ENCODE measurements around the gene DUS2. TPM values are rescaled to one million over a fixed set of nuclear protein-coding genes. Genes with fewer than 3 reads are reported as not detected.
A peak's percentile ranks its signal among the peaks of the same experiment; 100 is the strongest.
"Not testable (repeated sequence)": the region's sequence is repeated elsewhere in the genome, so short reads cannot be mapped to it uniquely, and the experiment has no call there.

The DUS2 gene
- total RNA-seq, 1 donor from 2014 or later = 15.1 TPM

DNA sequence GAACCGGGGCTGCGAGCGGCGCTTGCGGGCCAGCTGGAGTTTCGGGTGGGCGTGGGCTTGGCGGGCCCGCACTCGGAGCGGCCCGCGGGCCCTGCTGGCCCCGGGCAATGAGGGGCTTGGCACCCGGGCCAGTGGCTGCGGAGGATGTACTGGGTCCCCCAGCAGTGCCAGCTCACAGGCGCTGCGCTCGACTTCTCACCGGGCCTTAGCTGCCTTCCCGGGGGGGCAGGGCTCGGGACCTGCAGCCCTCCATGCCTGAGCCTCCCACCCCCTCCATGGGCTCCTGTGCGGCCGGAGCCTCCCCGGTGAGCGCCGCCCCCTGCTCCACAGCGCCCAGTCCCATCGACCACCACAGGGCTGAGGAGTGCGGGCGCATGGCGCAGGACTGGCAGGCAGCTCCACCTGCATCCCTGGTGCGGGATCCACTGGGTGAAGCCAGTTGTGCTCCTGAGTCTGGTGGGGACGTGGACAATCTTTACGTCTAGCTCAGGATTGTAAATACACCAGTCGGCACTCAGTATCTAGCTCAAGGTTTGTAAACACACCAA is 24.8 kb upstream of the DUS2 start:
- H3K4me3 ChIP-seq (ENCODE audit: low read length in 3 of 3); H3K27ac ChIP-seq (ENCODE audit: low read depth, low read length); H3K9ac ChIP-seq (ENCODE audit: low read depth in 1 of 3, low read length in 3 of 3); H3K27me3 ChIP-seq (ENCODE audit: control insufficient read depth in 3 of 3, insufficient read depth in 3 of 3, low read length in 3 of 3); H3K36me3 ChIP-seq (ENCODE audit: control insufficient read depth in 3 of 3, insufficient read depth in 3 of 3, low read length in 3 of 3); H3K9me3 ChIP-seq (ENCODE audit: control insufficient read depth in 3 of 3, low read length in 3 of 3): not testable (repeated sequence)
- peaks cover 6 to 14% (median 11%) of the 10 kb centered on the region in 3 donors for H3K4me1 ChIP-seq (ENCODE audit: control insufficient read depth in 3 of 3, insufficient read depth in 3 of 3, low read length in 3 of 3)

DNA sequence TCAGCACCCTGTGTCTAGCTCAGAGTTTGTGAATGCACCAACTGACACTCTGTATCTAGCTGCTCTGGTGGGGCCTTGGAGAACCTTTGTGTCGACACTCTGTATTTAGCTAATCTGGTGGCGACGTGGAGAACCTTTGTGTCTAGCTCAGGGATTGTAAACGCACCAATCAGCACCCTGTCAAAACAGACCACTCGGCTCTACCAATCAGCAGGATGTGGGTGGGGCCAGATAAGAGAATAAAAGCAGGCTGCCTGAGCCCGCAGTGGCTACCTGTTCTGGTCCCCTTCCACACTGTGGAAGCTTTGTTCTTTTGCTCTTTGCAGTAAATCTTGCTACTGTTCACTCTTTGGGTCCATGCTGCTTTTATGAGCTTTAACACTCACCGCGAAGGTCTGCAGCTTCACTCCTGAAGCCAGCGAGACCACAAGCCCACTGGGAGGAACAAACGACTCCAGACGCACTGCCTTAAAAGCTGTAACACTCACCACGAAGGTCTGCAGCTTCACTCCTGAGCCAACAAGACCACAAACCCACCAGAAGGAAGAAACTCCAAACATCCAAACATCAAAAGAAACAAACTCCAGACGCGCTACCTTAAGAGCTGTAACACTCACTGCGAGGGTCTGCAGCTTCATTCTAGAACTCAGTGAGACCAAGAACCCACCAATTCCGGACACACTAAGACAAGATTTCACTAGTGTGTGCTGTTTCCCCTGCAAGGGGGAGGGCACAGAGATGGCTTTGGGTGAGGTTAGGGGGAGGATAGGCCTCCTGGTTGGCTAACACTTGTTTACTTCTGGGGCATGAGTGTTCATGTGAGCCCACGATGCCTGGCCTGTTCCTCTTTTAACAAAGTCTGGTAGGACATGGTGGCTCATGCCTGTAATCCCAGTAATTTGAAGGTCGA is 24.1 kb upstream of the DUS2 start, which contains the start of gene DPEP2:
TSS of gene DPEP2 (minus strand) at position 706 of the 910 bp plus-strand sequence. CDS start 6,272 bp downstream, outside the sequence.
- not testable (repeated sequence) for H3K9ac ChIP-seq (ENCODE audit: low read depth in 1 of 3, low read length in 3 of 3); H3K27me3 ChIP-seq (ENCODE audit: control insufficient read depth in 3 of 3, insufficient read depth in 3 of 3, low read length in 3 of 3); H3K4me1 ChIP-seq (ENCODE audit: control insufficient read depth in 3 of 3, insufficient read depth in 3 of 3, low read length in 3 of 3); H3K36me3 ChIP-seq (ENCODE audit: control insufficient read depth in 3 of 3, insufficient read depth in 3 of 3, low read length in 3 of 3); H3K4me3 ChIP-seq (ENCODE audit: low read length in 3 of 3); H3K9me3 ChIP-seq (ENCODE audit: control insufficient read depth in 3 of 3, low read length in 3 of 3)
- peak within 1 kb of the TSS; percentile 60 for H3K27ac ChIP-seq (ENCODE audit: low read depth, low read length)

DNA sequence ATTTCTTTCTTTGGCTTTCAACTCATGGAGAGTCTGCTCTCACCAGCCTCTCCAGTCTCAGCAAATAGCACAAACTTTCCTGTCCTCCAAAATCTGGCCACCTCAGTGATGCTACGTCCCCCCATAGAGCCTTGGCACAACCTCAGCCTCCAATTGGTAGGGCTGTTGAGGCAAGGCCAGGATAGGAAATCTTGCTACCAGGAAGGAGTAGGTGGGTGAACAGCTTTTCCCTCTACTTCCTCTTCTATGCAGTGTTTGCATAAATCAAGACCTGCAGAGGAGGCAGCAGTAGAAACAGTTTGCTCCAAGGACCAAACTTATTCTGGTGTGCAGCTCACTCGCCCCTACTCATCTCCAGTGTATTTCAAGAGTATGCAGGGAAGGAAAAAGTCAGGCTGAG is 23.1 kb upstream of the DUS2 start:
- no peaks in the 10 kb centered on the region for H3K36me3 ChIP-seq (ENCODE audit: control insufficient read depth in 3 of 3, insufficient read depth in 3 of 3, low read length in 3 of 3)
- no peaks in the 10 kb centered on the region for H3K27me3 ChIP-seq (ENCODE audit: control insufficient read depth in 3 of 3, insufficient read depth in 3 of 3, low read length in 3 of 3)
- peak overlapping the region; percentile 60 for H3K27ac ChIP-seq (ENCODE audit: low read depth, low read length)
- no peak overlapping the region for H3K9ac ChIP-seq (ENCODE audit: low read depth in 1 of 3, low read length in 3 of 3)
- peaks cover 0 to 8% (median 4%) of the 10 kb centered on the region in 3 donors for H3K4me1 ChIP-seq (ENCODE audit: control insufficient read depth in 3 of 3, insufficient read depth in 3 of 3, low read length in 3 of 3)
- no peaks in the 10 kb centered on the region for H3K9me3 ChIP-seq (ENCODE audit: control insufficient read depth in 3 of 3, low read length in 3 of 3)
- H3K4me3 ChIP-seq (ENCODE audit: low read length in 3 of 3) = no peak overlapping the region

DNA sequence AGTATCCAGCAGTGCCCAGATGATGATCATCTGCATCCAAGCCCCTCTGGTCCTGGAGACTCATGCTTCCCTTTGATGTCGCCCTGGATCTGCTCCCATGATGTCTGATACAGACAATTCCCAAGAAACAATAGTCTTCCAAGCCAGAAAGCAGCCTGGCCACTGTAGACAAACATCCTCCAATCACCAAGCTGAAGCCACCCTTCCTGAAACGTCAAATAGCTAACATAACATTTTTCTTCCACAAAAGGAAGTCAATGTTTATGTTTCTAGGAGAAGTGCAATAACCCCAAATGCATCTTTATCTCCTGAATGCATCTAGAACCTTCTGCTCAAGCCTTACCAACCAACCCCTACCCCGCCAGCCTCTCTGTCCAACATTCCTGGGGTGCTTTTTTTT is 22.6 kb upstream of the DUS2 start:
- H3K27ac ChIP-seq (ENCODE audit: low read depth, low read length) = peak overlapping the region; percentile 60
- no peak overlapping the region for H3K9ac ChIP-seq (ENCODE audit: low read depth in 1 of 3, low read length in 3 of 3)
- peaks cover 0 to 8% (median 4%) of the 10 kb centered on the region in 3 donors for H3K4me1 ChIP-seq (ENCODE audit: control insufficient read depth in 3 of 3, insufficient read depth in 3 of 3, low read length in 3 of 3)
- no peaks in the 10 kb centered on the region for H3K9me3 ChIP-seq (ENCODE audit: control insufficient read depth in 3 of 3, low read length in 3 of 3)
- H3K27me3 ChIP-seq (ENCODE audit: control insufficient read depth in 3 of 3, insufficient read depth in 3 of 3, low read length in 3 of 3) = no peaks in the 10 kb centered on the region
- no peaks in the 10 kb centered on the region for H3K36me3 ChIP-seq (ENCODE audit: control insufficient read depth in 3 of 3, insufficient read depth in 3 of 3, low read length in 3 of 3)
- H3K4me3 ChIP-seq (ENCODE audit: low read length in 3 of 3) = no peak overlapping the region

DNA sequence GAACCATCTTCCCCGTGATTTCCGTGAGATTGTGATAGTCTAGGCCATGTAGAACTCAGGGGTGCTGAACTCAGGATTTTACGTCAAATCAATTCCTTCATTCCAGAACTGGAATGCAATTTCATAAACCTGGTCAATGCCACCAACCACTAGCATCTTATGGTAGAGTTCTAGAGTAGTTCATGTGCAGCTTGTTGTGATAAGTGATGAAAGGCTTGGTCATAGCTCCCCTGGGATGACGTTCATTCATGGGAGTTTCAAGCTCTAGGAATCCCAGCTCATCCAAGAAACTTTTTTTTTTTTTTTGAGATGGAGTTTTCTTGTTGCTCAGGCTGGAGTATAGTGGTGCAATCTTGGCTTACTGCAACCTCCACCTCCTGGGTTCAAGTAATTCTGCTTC is 20.1 kb upstream of the DUS2 start:
- Histone ChIP-seq H3K4me1 (ENCODE audit: control insufficient read depth in 3 of 3, insufficient read depth in 3 of 3, low read length in 3 of 3) (peaks cover 0 to 8% (median 4%) of the 10 kb centered on the region in 3 donors), H3K9me3 (ENCODE audit: control insufficient read depth in 3 of 3, low read length in 3 of 3) (no peaks in the 10 kb centered on the region), H3K36me3 (ENCODE audit: control insufficient read depth in 3 of 3, insufficient read depth in 3 of 3, low read length in 3 of 3) (no peaks in the 10 kb centered on the region), H3K27ac (ENCODE audit: low read depth, low read length) (no peak overlapping the region), H3K4me3 (ENCODE audit: low read length in 3 of 3) (no peak overlapping the region), H3K27me3 (ENCODE audit: control insufficient read depth in 3 of 3, insufficient read depth in 3 of 3, low read length in 3 of 3) (no peaks in the 10 kb centered on the region), H3K9ac (ENCODE audit: low read depth in 1 of 3, low read length in 3 of 3) (no peak overlapping the region)

DNA sequence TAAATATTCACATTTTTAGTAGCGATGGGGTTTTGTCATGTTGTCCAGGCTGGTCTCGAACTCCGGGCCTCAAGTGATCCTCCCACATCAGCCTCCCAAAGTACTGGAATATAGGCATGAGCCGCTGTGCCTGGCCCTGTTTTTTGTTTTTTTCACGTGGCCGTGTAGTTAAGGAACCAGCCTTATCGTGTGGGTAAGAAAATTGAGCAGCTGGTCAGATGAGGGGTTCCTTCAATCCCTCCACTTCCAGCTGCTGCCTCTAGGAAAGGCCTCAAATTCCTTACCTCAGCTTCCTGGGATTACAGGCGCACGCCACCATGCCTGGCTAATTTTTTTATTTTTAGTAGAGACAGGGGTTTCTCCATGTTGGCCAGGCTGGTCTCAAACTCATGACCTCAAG is 17.9 kb upstream of the DUS2 start:
- Histone ChIP-seq H3K36me3 (ENCODE audit: control insufficient read depth in 3 of 3, insufficient read depth in 3 of 3, low read length in 3 of 3) (no peaks in the 10 kb centered on the region), H3K9ac (ENCODE audit: low read depth in 1 of 3, low read length in 3 of 3) (no peak overlapping the region), H3K27me3 (ENCODE audit: control insufficient read depth in 3 of 3, insufficient read depth in 3 of 3, low read length in 3 of 3) (no peaks in the 10 kb centered on the region), H3K4me1 (ENCODE audit: control insufficient read depth in 3 of 3, insufficient read depth in 3 of 3, low read length in 3 of 3) (peaks cover 0 to 7% (median 7%) of the 10 kb centered on the region in 3 donors), H3K9me3 (ENCODE audit: control insufficient read depth in 3 of 3, low read length in 3 of 3) (no peaks in the 10 kb centered on the region), H3K4me3 (ENCODE audit: low read length in 3 of 3) (no peak overlapping the region), H3K27ac (ENCODE audit: low read depth, low read length) (peak overlapping the region; percentile 58)

DNA sequence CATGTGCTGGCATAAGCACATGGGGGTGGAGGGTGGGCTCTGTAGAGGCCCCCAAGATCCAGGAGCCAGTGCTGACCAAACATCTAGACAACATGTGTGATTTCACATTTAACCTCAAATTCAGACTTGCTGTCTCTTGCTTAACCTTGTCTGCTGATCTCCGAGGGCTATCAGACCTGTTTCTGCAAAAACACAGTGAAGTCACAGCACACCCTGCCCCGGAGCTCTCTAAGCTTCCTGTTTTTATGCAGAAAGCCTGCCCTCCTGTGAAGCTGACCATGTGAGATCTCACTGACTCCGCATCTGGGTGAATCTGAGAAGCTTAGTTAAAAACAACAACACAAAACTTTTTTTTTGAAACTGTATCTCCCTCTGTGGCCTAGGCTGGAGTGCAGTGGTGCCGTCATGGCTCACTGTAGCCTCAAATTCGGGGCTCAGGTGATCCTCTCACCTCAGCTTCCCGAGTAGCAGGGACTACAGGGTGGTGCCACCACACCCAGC is 17.2 kb upstream of the DUS2 start:
- no peak overlapping the region for H3K4me3 ChIP-seq (ENCODE audit: low read length in 3 of 3)
- H3K9me3 ChIP-seq (ENCODE audit: control insufficient read depth in 3 of 3, low read length in 3 of 3) = no peaks in the 10 kb centered on the region
- H3K4me1 ChIP-seq (ENCODE audit: control insufficient read depth in 3 of 3, insufficient read depth in 3 of 3, low read length in 3 of 3) = peaks cover 0 to 5% (median 5%) of the 10 kb centered on the region in 3 donors
- H3K9ac ChIP-seq (ENCODE audit: low read depth in 1 of 3, low read length in 3 of 3) = peak overlapping the region in 1 of 3 donors; percentile 33
- no peaks in the 10 kb centered on the region for H3K27me3 ChIP-seq (ENCODE audit: control insufficient read depth in 3 of 3, insufficient read depth in 3 of 3, low read length in 3 of 3)
- H3K36me3 ChIP-seq (ENCODE audit: control insufficient read depth in 3 of 3, insufficient read depth in 3 of 3, low read length in 3 of 3) = no peaks in the 10 kb centered on the region
- H3K27ac ChIP-seq (ENCODE audit: low read depth, low read length) = peak overlapping the region; percentile 58

DNA sequence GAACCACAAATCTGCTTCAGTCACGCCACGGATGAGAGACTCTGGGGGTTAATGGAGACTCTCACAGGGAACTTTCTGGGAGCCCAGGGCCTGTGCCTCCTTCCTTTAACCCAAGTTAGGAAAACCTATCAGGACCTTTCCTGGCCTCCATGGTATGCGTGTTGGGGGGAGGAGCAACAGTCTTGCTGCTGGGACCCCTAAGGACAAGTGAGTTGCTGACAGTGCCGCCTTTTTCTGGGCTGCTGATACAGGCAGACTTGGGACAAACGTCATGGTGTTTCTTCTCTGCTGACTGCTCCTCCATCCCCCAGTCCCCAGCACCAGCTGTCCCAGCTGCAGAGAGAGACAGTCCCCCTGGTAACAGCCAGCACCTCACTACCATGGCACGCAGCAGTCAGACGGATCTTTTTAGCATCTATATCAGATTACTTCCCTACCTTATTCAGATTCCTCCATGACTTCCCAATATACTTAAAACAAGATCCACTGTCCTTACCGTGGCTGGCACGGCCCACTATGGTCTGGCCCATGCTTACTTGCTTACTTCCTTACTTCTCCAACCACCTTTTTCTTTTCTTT is 13.8 kb upstream of the DUS2 start:
- Histone ChIP-seq H3K4me3 (ENCODE audit: low read length in 3 of 3) (no peak overlapping the region), H3K27me3 (ENCODE audit: control insufficient read depth in 3 of 3, insufficient read depth in 3 of 3, low read length in 3 of 3) (no peaks in the 10 kb centered on the region), H3K36me3 (ENCODE audit: control insufficient read depth in 3 of 3, insufficient read depth in 3 of 3, low read length in 3 of 3) (no peaks in the 10 kb centered on the region), H3K9ac (ENCODE audit: low read depth in 1 of 3, low read length in 3 of 3) (no peak overlapping the region), H3K9me3 (ENCODE audit: control insufficient read depth in 3 of 3, low read length in 3 of 3) (no peaks in the 10 kb centered on the region), H3K4me1 (ENCODE audit: control insufficient read depth in 3 of 3, insufficient read depth in 3 of 3, low read length in 3 of 3) (peaks cover 3 to 7% (median 5%) of the 10 kb centered on the region in 3 donors), H3K27ac (ENCODE audit: low read depth, low read length) (no peak overlapping the region)

DNA sequence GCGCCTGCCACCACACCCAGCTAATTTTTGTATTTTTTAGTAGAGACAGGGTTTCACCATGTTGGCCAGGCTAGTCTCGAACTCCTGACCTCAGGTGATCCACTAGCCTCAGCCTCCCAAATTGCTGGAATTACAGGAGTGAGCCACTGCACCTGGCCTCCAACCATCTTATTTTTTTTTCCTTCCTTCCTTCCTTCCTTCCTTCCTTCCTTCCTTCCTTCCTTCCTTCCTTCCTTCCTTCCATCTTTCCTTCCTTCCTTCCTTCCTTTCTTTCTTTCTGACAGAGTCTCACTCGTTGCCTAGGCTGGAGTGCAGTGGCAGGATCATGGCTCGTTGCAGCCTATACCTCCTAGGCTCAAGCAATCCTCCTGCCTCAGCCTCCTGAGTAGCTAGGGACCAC is 13.2 kb upstream of the DUS2 start:
- not testable (repeated sequence) for H3K9ac ChIP-seq (ENCODE audit: low read depth in 1 of 3, low read length in 3 of 3); H3K9me3 ChIP-seq (ENCODE audit: control insufficient read depth in 3 of 3, low read length in 3 of 3); H3K4me3 ChIP-seq (ENCODE audit: low read length in 3 of 3); H3K4me1 ChIP-seq (ENCODE audit: control insufficient read depth in 3 of 3, insufficient read depth in 3 of 3, low read length in 3 of 3); H3K27ac ChIP-seq (ENCODE audit: low read depth, low read length); H3K36me3 ChIP-seq (ENCODE audit: control insufficient read depth in 3 of 3, insufficient read depth in 3 of 3, low read length in 3 of 3); H3K27me3 ChIP-seq (ENCODE audit: control insufficient read depth in 3 of 3, insufficient read depth in 3 of 3, low read length in 3 of 3)

DNA sequence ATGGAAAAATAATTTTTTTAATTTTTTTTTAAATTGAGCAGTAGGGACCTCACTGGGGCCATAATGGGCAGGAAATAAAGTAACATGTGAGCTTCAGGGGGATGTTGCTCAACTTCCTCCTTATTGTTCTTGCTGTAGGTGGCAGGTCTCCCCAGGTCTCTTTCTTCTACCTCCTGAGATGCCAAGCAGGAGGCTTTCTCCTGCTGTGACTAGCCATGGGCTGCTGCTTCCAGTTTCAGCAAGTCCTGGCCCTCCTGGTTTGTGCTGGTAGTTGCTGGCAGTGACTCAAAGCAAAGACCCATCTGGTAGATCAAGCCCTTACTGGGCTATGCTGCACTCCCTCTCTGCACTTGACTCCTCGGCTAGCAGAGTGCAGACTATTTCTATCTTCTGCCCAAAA is 9.6 kb upstream of the DUS2 start:
- no peak overlapping the region for H3K27ac ChIP-seq (ENCODE audit: low read depth, low read length)
- no peaks in the 10 kb centered on the region for H3K27me3 ChIP-seq (ENCODE audit: control insufficient read depth in 3 of 3, insufficient read depth in 3 of 3, low read length in 3 of 3)
- peak overlapping the region in 1 of 3 donors; percentile 7 for H3K4me3 ChIP-seq (ENCODE audit: low read length in 3 of 3)
- H3K36me3 ChIP-seq (ENCODE audit: control insufficient read depth in 3 of 3, insufficient read depth in 3 of 3, low read length in 3 of 3) = no peaks in the 10 kb centered on the region
- peaks cover 3 to 7% (median 5%) of the 10 kb centered on the region in 3 donors for H3K4me1 ChIP-seq (ENCODE audit: control insufficient read depth in 3 of 3, insufficient read depth in 3 of 3, low read length in 3 of 3)
- no peaks in the 10 kb centered on the region for H3K9me3 ChIP-seq (ENCODE audit: control insufficient read depth in 3 of 3, low read length in 3 of 3)
- H3K9ac ChIP-seq (ENCODE audit: low read depth in 1 of 3, low read length in 3 of 3) = no peak overlapping the region

Data from skeletal muscle tissue (tissue), 4 donors.